ENCODE measurements around the gene NUDT19. TPM values are rescaled to one million over a fixed set of nuclear protein-coding genes. Genes with fewer than 3 reads are reported as not detected.
"Not testable (repeated sequence)": the region's sequence is repeated elsewhere in the genome, so short reads cannot be mapped to it uniquely, and the experiment has no call there.

The NUDT19 gene
- total RNA-seq, 3 donors from 2014 or later, result 13.9 to 16.9 (median 16.8) TPM

- ATAC-seq, result no peak
- no peak for TF ChIP-seq CTCF (IDR thresholded peaks at IDR 0.05)
- no peaks in the 10 kb centered on the region for H3K9me3 ChIP-seq
- H3K4me3 ChIP-seq, result no peak overlapping the region
- DNase-seq, result no peak
- no peaks in the 10 kb centered on the region for H3K4me1 ChIP-seq (ENCODE audit: low read depth)
- intact Hi-C loops (cut with DNase I, micrococcal nuclease), result no loop called here
- no peaks in the 10 kb centered on the region for H3K36me3 ChIP-seq (ENCODE audit: low read depth)
Measured at GRCh38 chr19:32743447-32743846, 51.8 kb downstream of the NUDT19 start.

GRCh38 chr19:32744555-32745325 lies 53.1 kb downstream of the NUDT19 start:
- Histone ChIP-seq H3K4me3 (no peak overlapping the region), H3K36me3 (ENCODE audit: low read depth) (no peaks in the 10 kb centered on the region), H3K9me3 (no peaks in the 10 kb centered on the region), H3K4me1 (ENCODE audit: low read depth) (no peaks in the 10 kb centered on the region)
- DNase-seq (no peak), ATAC-seq (no peak)
- intact Hi-C loops (cut with DNase I, micrococcal nuclease), result no loop called here
- TF ChIP-seq CTCF (IDR thresholded peaks at IDR 0.05), result no peak

GRCh38 chr19:32745594-32746251 lies 54.1 kb downstream of the NUDT19 start:
- DNase-seq; intact Hi-C loops (cut with DNase I, micrococcal nuclease): not testable (repeated sequence)

DNA sequence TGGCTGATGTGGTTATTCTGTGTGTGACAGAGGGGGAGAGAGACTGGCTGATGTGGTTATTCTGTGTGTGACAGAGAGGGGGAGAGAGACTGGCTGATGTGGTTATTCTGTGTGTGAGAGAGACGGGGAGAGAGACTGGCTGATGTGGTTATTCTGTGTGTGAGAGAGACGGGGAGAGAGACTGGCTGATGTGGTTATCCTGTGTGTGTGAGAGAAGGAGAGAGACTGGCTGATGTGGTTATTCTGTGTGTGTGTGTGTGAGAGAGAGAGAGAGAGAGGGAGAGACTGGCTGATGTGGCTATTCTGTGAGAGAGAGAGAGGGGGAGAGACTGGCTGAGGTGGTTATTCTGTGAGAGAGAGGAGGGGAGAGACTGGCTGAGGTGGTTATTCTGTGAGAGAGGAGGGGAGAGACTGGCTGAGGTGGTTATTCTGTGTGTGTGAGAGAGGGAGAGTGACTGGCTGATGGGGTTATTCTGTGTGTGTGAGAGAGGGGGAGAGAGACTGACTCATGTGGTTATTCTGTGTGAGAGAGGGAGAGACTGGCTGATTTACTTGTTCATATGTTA lies 55.1 kb downstream of the NUDT19 start:
- intact Hi-C loops (cut with DNase I, micrococcal nuclease); H3K4me3 ChIP-seq; H3K36me3 ChIP-seq (ENCODE audit: low read depth); H3K9me3 ChIP-seq; H3K4me1 ChIP-seq (ENCODE audit: low read depth); ATAC-seq; DNase-seq: not testable (repeated sequence)

More at GRCh38 chr19:32745594-32746251, 54.1 kb downstream of the NUDT19 start:
- not testable (repeated sequence) for H3K9me3 ChIP-seq; H3K36me3 ChIP-seq (ENCODE audit: low read depth); ATAC-seq; H3K4me1 ChIP-seq (ENCODE audit: low read depth); H3K4me3 ChIP-seq

- H3K4me3 ChIP-seq, result no peak overlapping the region
- intact Hi-C loops (cut with DNase I, micrococcal nuclease), result no loop called here
- no peaks in the 10 kb centered on the region for H3K4me1 ChIP-seq (ENCODE audit: low read depth)
- no peak for ATAC-seq
- no peaks in the 10 kb centered on the region for H3K36me3 ChIP-seq (ENCODE audit: low read depth)
- no peaks in the 10 kb centered on the region for H3K9me3 ChIP-seq
- peak in 1 of 3 donors; percentile 5 for DNase-seq
- no peak for TF ChIP-seq CTCF (IDR thresholded peaks at IDR 0.05)
Measured at GRCh38 chr19:32748497-32748896, 56.9 kb downstream of the NUDT19 start.

- Histone ChIP-seq H3K9me3 (no peaks in the 10 kb centered on the region), H3K4me3 (no peak overlapping the region), H3K4me1 (ENCODE audit: low read depth) (no peaks in the 10 kb centered on the region), H3K36me3 (ENCODE audit: low read depth) (no peaks in the 10 kb centered on the region)
- no peak for ATAC-seq
- TF ChIP-seq CTCF (IDR thresholded peaks at IDR 0.05), result no peak
- DNase-seq, result no peak
- intact Hi-C loops (cut with DNase I, micrococcal nuclease), result no loop called here
Measured at GRCh38 chr19:32748948-32749347, 57.3 kb downstream of the NUDT19 start.

Data from mucosa of descending colon (tissue), 3 donors.